HG02759 (cell line): ENCODE results near the gene PPFIBP1.
A peak's percentile ranks its signal among the peaks of the same experiment; 100 is the strongest.

Source experiments
- ATAC-seq: cut with Tn5 transposase; IDR thresholded peaks from one replicate; pipeline ENCODE4 v1.9.1; 2021; ENCODE audit warnings: mild to moderate bottlenecking, moderate library complexity; ENCODE audit not compliant: unreplicated experiment

Gene PPFIBP1

DNA sequence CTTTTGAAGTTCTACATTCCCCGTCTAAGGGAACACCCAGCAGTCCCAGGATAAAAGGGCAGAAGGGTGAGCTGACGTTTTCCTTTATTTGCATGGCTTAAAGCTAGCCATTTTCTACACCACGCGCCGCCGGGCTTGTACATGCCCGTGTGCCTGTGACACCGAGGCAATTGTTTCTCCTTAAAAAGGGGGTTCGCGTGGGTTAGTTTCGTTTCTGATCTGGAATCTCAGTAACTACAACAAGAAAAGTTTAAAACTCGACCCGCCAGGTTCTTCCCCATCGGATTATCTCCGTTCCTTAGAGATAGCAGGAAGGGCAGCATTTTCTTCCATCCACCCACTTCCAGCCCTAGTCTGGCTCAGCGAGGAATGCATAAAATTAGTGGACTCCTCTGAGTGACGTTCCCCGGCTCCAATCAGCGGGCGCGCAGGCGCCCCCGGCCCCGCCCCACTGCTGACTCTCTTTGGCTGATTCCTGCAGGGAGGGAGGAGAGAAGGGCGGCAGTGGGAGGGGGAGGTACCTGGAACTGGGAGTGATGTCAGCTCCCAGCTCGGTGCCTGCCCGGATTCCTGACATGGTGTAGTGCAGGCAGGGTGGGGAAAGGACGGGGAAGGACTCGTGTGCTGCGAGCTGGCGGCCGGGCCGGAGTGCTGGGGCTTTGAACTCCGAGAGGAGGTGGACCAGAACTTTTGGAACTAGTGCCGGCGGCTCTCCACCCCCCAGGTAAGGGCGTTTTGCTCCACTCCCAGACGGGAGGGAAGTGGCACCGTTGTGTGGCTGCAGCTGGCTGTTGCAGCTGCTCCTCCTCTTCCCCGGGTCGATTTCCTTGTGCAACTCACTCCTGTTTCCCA, at the start of gene PPFIBP1:
TSS of gene PPFIBP1 (plus strand) at position 565 of the 852 bp plus-strand sequence. CDS start 109,191 bp downstream, outside the sequence.
- peak; percentile 97 for ATAC-seq

DNA sequence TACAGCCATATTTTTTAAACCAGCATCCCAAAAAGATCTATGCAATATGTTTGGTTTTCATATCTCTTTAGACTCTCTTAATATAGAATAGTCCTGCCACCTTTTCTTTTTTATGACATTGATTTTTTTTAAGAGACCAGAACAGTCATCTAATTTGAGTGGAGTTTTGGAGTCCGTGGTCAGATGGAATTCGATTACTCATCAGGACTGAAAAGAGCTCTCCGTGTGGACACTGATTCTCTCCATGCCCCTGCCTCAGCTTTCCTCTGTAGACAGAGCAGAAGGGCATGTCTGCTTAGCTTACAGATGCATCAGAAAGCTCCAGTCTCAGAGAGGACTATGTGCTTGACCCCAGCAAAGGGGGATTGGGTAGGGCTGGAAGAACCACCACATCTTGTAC, 49.7 kb upstream of the PPFIBP1 start:
- ATAC-seq, result no peak

DNA sequence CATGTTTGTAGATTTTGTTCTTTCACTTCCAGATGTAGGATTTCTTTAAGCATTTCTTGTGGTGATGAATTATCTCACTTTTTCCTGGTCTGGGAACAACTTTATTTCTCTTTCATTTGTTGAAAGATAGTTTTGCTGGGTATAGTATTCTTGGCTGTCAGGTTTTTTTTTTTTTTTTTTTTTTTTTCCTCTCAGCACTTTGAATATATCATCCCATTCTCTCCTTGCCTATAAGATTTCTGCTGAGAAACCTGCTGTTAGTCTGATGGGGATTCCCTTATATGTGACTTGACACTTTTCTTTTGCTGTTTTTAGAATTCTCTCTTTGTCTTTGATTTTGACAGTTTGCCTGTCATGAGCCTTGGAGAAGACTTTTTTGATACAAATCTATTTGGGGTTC, 47.0 kb upstream of the PPFIBP1 start:
- no peak for ATAC-seq

GRCh38 chr12:27478949-27479348, 45.1 kb upstream of the PPFIBP1 start:
- ATAC-seq, result no peak

GRCh38 chr12:27480016-27480415, 44.0 kb upstream of the PPFIBP1 start:
- ATAC-seq, result no peak

GRCh38 chr12:27486961-27487360, 37.0 kb upstream of the PPFIBP1 start:
- no peak for ATAC-seq

DNA sequence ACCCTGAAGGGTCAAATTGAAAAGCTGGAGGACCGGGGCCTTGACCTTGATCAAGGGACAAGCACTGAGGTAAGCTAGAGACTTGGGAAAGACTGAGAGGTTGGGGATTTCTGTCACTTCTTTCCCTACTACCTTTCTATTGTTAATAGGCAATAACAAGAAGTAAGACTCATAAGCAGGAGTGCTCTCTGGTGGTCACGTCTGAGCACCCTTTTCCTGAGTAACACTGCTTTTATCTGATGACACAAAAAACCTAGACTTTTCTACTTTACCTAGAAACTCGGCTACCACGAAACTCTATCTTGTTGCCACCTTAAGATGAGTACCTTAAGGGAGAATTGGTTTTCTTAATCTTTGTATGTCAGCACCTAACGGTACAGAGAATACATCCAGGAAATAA, 35.5 kb upstream of the PPFIBP1 start:
- ATAC-seq, result no peak

DNA sequence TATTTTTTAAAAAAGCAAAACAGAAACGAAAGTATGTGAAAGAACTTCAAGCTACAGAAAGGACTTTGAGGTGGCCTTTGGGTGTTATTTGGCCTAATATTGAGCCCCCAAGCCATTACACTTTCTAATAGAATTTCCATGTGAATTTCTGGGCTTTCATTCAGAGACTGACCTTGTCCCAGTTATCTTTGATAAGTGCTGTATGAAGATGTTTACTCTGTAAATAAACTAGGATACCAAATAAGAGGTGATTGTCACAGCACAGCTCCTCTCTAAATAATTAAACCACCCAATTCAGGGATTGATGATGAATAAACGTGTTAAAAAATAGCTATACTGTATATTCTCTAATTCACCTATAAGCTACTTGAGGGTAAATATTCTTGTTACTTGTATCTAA, 32.8 kb upstream of the PPFIBP1 start:
- ATAC-seq, result no peak

DNA sequence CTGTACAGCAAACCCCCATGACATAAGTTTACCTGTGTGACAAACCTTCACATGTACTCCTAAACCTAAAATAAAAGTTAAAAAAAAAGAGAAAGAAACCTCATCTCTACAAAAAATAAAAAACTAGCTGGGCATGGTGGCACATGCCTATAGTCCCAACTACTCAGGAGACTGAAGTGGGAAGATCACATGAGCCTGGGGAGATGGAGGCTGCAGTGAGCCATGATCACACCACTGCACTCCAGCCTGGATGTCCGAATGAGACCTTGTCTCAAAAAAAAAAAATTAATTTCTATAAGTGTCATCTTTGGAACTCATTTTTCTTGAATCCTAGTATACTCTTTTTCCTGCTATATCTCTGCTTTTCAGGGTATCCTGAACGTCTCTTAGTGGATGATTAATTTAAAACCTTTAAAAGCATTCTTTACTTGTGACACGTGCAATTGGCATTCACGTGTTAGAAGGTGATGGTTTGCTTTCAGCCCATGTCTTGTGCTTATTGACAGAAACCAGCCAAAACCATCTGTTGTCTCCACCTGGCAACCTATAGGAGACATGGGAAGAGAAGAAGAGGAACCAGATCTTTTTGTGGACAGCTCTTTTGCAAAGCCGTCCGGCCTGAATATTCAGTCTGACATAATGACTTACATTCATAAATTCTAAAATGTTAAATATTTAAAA, 30.6 kb upstream of the PPFIBP1 start:
- ATAC-seq, result no peak

DNA sequence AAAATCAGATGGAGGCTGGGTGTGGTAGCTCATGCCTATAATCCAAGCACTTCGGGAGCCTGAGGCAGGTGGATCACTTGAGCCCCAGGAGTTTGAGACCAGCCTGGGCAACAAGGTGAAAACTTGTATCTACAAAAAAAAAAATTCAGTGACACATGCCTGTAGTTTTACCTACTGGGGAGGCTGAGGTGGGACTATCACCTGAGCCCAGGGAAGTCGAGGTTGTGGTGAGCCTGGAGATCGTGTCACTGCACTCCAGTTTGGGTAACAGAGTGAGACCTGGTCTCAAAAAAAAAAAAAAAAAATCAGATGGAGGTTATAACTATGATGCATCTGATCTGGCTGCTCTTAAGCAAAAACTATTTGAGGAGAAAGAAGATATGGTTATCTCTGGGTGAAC, 26.6 kb upstream of the PPFIBP1 start:
- no peak for ATAC-seq

DNA sequence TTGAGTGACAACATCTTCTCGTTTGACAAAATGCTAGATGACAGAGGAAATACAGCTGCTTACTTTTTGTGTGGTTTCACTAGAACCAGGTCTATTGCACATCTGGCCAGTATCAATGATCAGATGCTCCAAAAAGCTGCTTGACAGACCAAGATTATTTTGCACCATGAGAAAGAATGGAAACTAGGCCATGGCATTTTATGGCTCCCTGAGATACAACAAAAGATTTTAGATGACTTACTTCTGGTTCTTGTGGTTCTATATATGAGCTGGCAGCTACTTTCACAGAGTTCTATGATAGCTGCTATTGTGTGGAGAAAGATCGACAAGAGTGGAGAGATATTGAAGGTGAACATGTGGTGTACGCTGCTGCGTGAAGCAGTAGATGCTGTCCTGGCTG, 25.9 kb upstream of the PPFIBP1 start:
- peak; percentile 74 for ATAC-seq

GRCh38 chr12:27498761-27499160, 25.2 kb upstream of the PPFIBP1 start:
- ATAC-seq, result no peak

- no peak for ATAC-seq
Measured at GRCh38 chr12:27499377-27499776, 24.6 kb upstream of the PPFIBP1 start.

- no peak for ATAC-seq
Measured at GRCh38 chr12:27500546-27500945, 23.5 kb upstream of the PPFIBP1 start.

- no peak for ATAC-seq
Measured at GRCh38 chr12:27502021-27502435, 22.0 kb upstream of the PPFIBP1 start.

DNA sequence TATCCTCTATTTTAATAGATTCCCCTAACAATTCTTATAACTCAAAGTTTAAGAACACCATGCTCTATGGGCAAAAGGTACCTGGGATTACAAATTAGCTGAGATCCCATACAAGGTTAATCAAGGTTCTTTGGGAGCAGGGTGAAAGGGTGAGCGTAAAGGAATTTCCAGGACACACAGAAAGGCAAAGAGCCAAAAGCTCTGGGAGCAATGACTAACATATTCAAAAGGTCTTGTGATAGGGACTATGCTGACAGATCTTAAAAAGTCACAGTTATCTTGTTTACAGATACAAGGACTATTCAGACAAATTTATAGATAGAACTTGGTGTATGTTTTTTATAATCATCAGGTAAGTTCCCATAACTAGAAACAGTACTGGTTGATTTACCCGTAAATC, 19.5 kb upstream of the PPFIBP1 start:
- no peak for ATAC-seq

DNA sequence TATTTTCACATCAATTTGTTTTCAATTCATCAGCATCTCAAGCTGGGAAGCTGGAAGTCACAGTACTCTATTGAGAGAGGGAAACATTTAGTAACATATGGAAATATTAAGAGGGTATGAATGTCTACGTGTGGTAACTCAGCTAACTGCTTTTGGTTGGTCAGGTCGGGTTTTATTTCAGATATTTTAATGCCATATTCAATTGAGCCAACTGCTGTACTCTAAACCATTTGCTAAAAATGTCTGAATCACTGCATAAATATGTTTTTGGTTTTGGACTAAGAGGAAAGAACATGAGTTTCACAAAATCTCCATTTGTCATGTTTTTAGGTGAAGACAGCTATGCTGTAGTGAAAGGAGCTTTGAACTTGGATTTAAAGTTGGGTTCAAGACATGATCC, 18.9 kb upstream of the PPFIBP1 start:
- ATAC-seq, result no peak

DNA sequence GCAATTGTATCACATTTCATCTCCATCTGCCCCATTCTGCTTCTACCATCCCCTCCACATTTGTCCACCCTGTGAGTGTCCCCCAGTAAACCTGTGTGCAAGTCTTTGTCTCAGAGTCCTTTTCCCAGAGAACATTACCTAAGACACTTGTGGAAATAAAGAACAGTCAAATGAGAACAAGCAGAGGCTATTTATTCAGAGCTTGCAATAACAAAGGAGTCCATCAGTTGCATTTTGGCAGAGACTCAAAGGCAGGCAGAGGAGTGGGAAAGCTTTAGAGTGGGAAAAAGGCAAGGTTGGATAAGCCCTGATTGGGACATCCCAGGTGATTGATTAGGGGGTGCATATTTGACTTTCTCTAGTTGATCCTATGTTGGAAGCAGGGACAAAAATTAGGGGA, 18.2 kb upstream of the PPFIBP1 start:
- no peak for ATAC-seq

DNA sequence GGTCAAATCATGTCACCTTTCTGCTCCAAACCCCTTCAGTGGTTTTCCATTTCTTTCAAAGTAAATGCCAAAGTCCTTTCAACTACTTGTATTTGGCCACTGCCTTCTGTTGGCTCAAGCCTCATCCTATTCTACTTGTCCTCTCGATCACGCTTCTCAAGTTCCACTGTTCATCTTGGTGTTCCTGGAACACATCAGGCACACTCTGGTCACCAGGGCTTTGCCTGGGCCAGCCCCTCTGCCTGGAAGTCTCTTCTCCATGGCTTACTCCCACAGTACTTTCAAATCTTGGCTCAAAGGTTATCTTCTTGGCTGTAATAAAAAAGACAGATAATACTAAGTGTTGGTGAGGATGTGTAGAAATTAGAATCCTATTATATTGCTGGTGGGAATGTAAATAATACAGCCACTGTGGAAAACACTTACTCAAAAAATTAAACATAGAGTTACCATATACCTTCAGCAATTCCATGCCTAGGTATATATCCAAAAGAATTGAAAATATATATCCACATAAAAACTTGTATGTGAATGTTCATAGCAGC, 17.3 kb upstream of the PPFIBP1 start:
- no peak for ATAC-seq

- ATAC-seq, result no peak
Measured at GRCh38 chr12:27508736-27509431, 15.1 kb upstream of the PPFIBP1 start.

GRCh38 chr12:27511031-27511722, 12.8 kb upstream of the PPFIBP1 start:
- ATAC-seq, result no peak
